GM10248 (cell line): Measurements from ENCODE around the gene RBM14.
"Not testable (repeated sequence)": the region's sequence is repeated elsewhere in the genome, so short reads cannot be mapped to it uniquely, and the experiment has no call there.

ENCODE experiments used
- CTCF ChIA-PET: fragments of 300-600 bp; sonication (Branson Sonifier 250); formaldehyde crosslinking; extraction: SDS; loops from one replicate; lab custom pipeline; 2021; ENCODE audit warnings: antibody characterized with exemption; lab: Yijun Ruan, JAX
- POLR2A ChIA-PET: fragments of 350-650 bp; sonication (Branson Sonifier 250); formaldehyde crosslinking; extraction: SDS; loops from one replicate; lab custom pipeline; 2020; ENCODE audit warnings: antibody characterized with exemption; lab: Yijun Ruan, JAX
- DNase-seq: peaks from one replicate; pipeline ENCODE4 v3.0.0; 2012; ENCODE audit errors: extremely low spot score
- TF ChIP-seq, protein P1 (sequence below): IDR thresholded peaks from 2 replicates; pipeline ENCODE4 v1.5.1; 2012; ENCODE audit warnings: mild to moderate bottlenecking, low read depth; ENCODE audit errors: extremely low read depth, missing control alignments, control extremely low read depth

The RBM14 gene

DNA sequence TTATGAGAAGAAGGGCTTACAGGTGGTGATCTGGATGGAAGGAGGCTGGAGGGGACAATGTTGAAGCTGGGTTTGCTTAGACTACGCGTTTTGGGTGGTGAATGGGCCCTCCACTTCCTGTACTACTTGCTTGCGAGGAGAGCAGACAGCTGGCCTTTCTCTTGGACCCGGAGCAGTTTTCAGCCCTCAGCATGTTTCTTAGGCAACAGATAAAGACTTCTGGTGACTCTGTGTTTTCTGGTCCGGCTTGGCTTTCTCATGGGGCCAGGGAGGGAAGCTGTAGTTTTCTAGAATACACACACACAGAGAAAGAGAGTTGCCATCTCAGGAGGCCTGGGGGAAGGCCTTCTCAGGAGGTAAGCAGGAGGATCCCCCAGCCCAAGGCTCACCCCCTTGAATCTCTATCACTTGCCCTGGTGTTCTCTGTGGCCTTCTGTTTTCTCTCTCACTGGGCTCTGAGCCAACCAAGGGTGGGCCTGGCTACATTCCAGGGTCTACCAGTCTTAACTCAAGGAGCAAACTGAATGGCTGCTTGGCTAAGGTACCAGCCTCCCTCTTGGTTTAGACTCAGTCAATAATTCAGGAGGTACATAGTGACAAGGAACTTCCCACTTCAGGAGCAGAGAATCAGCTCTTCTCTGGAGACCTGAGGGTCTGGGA, 21.1 kb upstream of the RBM14 start:
- DNase-seq: no peak
- TF ChIP-seq, protein P1, sequence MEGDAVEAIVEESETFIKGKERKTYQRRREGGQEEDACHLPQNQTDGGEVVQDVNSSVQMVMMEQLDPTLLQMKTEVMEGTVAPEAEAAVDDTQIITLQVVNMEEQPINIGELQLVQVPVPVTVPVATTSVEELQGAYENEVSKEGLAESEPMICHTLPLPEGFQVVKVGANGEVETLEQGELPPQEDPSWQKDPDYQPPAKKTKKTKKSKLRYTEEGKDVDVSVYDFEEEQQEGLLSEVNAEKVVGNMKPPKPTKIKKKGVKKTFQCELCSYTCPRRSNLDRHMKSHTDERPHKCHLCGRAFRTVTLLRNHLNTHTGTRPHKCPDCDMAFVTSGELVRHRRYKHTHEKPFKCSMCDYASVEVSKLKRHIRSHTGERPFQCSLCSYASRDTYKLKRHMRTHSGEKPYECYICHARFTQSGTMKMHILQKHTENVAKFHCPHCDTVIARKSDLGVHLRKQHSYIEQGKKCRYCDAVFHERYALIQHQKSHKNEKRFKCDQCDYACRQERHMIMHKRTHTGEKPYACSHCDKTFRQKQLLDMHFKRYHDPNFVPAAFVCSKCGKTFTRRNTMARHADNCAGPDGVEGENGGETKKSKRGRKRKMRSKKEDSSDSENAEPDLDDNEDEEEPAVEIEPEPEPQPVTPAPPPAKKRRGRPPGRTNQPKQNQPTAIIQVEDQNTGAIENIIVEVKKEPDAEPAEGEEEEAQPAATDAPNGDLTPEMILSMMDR: no peak
- POLR2A ChIA-PET: no interaction called here
- CTCF ChIA-PET: interaction anchor here (1.1 to 1.5 kb wide), 3 partner anchors 12 to 100 kb away, joined by 3 to 4 read pairs (median 3); no protein-coding TSS in a partner anchor

- CTCF ChIA-PET: interaction anchor here (1.1 to 1.6 kb wide), 2 partner anchors 9 to 79 kb away, joined by 3 to 5 read pairs; no protein-coding TSS in a partner anchor
- POLR2A ChIA-PET: interaction anchor here (0.6 kb wide), 1 partner anchor 8 kb away, joined by 3 read pairs; no protein-coding TSS in a partner anchor
Observed at GRCh38 chr11:66598993-66599392, 17.4 kb upstream of the RBM14 start.

DNA sequence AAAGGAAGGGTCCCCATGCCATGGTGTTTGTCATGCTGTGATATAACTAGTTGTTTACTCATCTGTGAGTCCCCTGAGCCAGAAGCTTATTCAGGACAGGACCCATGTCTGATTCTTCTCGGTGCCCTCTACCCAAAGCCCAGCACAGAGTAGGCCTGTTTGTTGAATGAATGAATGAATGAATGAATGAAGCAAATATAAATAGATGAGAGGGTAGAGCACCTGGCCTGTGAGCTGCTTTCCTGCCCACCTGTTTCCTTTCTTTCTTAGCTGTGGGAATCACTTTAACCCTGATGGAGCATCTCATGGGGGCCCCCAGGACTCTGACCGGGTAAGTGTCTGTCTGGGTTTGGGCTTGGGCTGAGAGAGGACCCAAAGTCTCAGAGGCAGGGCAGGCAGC, 16.2 kb upstream of the RBM14 start:
- DNase-seq: no peak
- ChIA-PET POLR2A (no interaction called here), CTCF (interaction anchor here (1.4 to 1.6 kb wide), 2 partner anchors 8 to 11 kb away, joined by 3 to 5 read pairs; no protein-coding TSS in a partner anchor)
- TF ChIP-seq, protein P1: no peak

More at GRCh38 chr11:66598993-66599392, 17.4 kb upstream of the RBM14 start:
- DNase-seq: no peak
- TF ChIP-seq, protein P1: no peak

DNA sequence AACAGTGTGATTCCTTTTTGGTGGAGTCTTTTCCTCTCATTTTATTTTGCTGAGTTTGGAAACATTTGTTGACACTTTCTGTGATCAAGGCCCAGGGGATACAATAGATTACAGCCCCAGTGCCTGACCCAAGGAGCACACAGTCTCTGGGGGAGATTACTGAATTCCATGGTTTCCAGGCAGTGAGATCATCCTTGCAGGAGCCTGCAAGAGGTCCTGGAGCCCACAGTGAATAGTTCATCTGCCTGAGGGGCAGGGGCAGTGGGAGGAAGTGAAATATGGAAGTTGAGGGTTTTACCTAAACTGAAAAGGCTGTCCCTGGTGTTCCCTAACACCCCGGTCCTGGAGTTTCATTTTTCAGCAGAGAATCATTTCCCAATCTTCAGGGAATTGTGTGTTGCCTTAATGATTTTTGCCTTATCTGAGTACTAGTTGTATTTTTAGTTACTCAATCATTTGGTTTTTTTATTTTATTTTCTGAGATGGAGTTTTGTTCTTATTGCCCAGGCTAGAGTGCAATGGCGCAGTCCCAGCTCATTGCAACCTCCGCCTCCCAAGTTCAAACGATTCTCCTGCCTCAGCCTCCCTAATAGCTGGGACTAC, 15.7 kb upstream of the RBM14 start:
- CTCF ChIA-PET: interaction anchor here (1.4 to 1.6 kb wide), 2 partner anchors 8 to 11 kb away, joined by 3 to 5 read pairs; no protein-coding TSS in a partner anchor
- TF ChIP-seq, protein P1: no peak
- POLR2A ChIA-PET: no interaction called here
- no peak for DNase-seq

DNA sequence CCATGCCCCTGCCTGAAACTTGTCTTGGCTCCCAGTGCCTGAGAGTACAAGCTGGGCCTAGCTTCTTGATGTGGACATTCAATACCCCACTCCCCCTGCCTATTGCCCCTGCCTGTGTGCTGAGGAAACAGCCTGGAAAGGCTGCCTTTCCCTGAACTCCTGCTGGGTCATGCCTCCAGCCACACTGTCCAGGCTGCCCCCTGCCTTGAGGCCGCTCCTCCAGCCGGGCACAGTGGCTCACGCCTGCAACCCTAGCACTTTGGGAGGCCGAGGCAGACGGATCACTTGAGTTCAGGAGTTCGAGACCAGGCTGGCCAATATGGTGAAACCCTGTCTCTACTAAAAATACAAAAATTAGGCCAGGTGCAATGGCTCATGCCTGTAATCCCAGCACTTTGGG, 13.4 kb upstream of the RBM14 start:
- no peak for DNase-seq
- ChIA-PET POLR2A (no interaction called here), CTCF (interaction anchor here (0.8 to 1.4 kb wide), 2 partner anchors 22 to 28 kb away, joined by 4 to 5 read pairs; no protein-coding TSS in a partner anchor)
- TF ChIP-seq, protein P1: no peak

- ChIA-PET CTCF (interaction anchor here (1.0 kb wide), 1 partner anchor 10 kb away, joined by 3 read pairs; no protein-coding TSS in a partner anchor), POLR2A (interaction anchor here (0.9 kb wide), 1 partner anchor 12 kb away, joined by 4 read pairs; the partner anchor contains the start of gene RBM14)
- DNase-seq: no peak
- TF ChIP-seq, protein P1: no peak
Observed at GRCh38 chr11:66604155-66604554, 12.3 kb upstream of the RBM14 start.

DNA sequence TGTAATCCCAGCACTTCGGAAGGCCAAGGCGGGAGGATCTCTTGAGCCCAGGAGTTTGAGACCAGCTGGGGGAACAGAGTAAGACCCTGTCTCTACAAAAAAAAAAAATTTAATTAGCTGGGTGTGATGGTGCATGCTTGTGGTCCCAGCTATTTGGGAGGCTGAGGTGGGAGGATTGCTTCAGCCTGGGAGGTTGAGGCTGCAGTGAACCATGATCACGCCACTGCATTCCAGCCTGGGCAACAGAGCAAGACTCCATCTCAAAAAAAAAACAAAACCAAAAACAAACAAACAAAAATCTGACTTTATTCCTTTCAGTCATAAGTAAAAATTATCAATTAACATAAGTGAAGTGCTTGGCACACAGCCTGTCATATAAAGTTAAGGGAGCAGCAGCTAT, 9.8 kb upstream of the RBM14 start:
- POLR2A ChIA-PET: interaction anchor here (1.8 kb wide), 1 partner anchor 43 kb away, joined by 5 read pairs; no protein-coding TSS in a partner anchor

More for the DNA sequence above, 9.8 kb upstream of the RBM14 start:
- CTCF ChIA-PET: interaction anchor here (0.7 to 2.3 kb wide), 5 partner anchors 10 to 72 kb away, joined by 3 to 6 read pairs (median 4); partner anchors contain the start of genes CCDC87, CCS and RBM14
- DNase-seq: not testable (repeated sequence)
